GM12874 (cell line): Measurements from ENCODE around the gene COMMD2.

Experiments used
- TF ChIP-seq, protein P1 (sequence below): IDR thresholded peaks from 2 replicates; pipeline ENCODE4 v1.5.1; 2011; ENCODE audit warnings: low read depth, mild to moderate bottlenecking, control low read depth, low read length, moderate library complexity; ENCODE audit not compliant: insufficient read depth

Gene COMMD2

DNA sequence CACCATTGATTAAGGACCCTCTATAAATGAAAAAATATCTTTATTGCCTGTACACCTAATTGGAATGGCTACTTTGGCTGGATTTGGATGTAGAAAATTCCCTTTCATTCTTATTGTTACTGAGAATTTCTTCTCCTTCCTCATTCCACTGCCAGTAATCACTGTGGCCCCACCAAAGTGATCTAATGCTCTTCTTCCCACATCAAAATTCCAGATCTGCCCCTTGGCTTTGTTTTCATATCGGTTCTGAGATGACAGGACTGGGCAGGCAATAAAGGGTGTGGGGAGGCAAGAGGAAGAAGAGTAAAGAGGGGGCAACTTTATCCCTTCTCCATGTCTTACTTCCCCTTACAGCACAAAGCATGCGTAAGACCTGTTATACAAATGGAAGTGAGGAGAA is 38.0 kb upstream of the COMMD2 start:
- TF ChIP-seq, protein P1, sequence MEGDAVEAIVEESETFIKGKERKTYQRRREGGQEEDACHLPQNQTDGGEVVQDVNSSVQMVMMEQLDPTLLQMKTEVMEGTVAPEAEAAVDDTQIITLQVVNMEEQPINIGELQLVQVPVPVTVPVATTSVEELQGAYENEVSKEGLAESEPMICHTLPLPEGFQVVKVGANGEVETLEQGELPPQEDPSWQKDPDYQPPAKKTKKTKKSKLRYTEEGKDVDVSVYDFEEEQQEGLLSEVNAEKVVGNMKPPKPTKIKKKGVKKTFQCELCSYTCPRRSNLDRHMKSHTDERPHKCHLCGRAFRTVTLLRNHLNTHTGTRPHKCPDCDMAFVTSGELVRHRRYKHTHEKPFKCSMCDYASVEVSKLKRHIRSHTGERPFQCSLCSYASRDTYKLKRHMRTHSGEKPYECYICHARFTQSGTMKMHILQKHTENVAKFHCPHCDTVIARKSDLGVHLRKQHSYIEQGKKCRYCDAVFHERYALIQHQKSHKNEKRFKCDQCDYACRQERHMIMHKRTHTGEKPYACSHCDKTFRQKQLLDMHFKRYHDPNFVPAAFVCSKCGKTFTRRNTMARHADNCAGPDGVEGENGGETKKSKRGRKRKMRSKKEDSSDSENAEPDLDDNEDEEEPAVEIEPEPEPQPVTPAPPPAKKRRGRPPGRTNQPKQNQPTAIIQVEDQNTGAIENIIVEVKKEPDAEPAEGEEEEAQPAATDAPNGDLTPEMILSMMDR, result no peak

DNA sequence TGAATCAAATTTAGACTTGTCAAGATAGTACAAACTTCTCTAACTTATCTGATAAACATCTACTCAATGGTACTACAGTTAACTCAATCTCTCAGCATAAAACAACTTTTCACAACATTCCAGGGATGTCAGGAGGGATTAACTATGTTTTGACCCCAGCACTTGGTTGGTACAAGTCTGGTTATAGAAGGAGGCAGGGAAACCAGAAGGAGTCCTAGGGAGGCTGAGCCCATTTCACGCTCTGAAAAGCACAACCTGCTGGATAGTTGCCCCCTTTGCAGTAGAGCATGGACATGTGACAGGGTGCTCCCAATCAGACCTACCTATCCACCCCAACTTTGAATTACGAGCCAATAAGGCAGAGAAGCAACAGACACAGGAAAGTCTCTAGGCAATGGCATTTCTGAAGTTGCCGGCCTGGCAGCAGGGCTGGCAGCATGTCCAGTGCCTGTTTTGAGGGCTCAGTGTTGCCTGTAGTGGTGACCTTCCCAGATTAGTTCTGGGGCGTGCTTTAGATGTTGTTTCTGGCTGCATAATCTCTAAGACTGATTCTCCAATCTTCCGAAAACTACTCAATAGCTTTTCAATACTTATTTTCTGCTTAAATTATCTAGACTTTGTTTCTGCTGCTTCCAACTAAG is 31.9 kb upstream of the COMMD2 start:
- TF ChIP-seq, protein P1, result no peak

DNA sequence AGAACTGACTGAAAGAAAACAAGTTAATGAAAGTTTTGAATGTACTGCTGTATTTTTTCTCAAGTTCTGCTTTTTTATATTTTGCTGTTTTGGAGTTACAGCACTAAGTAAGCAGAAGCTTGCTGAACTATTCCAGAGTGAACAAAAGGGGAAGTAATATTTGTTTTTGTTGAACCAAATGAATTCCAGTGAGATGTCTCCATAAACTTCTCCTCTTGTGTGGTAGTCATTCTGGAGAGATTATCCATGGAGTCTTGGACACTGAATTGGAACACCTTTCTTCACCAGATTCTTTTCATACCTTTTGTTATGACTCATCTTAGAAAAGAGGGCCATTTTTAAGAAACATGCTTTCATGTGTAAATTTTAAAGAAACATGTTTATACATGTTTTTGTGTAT is 31.3 kb upstream of the COMMD2 start:
- TF ChIP-seq, protein P1, result no peak

DNA sequence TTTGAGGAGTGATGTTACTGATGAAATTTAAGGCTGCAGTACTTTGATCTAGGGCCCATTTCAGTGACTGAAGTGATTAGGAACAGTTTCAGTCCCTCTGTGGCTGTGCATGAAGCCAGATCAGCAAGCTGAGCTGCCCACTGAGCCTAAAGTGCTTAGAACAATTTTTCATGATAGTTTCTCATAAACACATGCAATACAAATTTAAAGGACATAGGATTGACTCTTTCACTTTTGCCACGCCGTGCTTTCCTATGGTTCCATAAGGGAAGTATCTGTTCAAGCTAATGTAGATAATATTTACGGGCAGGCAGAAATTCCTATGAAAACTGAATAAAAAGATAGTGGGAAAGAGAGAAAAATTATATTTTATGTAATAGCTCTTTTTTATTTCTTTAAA is 29.5 kb upstream of the COMMD2 start:
- TF ChIP-seq, protein P1, result no peak

DNA sequence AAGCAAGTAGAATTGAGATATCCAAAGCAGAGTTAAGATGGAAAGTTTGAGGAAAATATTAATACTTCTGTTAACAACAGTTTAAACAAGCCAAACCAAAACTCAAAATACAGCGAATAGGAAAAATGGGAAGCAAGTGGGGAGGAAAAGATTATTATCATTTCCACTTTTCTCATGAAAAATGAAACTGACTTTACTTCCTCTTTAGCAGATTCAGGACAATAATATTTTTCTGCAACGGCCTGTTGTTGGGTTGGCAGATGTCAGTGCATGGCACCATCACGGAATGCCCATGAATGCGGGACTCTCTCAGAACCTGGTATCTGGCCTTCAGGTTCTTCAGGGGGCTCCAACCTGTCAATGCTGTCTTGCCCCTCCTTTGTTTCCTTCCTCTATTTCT is 28.9 kb upstream of the COMMD2 start:
- TF ChIP-seq, protein P1, result no peak

DNA sequence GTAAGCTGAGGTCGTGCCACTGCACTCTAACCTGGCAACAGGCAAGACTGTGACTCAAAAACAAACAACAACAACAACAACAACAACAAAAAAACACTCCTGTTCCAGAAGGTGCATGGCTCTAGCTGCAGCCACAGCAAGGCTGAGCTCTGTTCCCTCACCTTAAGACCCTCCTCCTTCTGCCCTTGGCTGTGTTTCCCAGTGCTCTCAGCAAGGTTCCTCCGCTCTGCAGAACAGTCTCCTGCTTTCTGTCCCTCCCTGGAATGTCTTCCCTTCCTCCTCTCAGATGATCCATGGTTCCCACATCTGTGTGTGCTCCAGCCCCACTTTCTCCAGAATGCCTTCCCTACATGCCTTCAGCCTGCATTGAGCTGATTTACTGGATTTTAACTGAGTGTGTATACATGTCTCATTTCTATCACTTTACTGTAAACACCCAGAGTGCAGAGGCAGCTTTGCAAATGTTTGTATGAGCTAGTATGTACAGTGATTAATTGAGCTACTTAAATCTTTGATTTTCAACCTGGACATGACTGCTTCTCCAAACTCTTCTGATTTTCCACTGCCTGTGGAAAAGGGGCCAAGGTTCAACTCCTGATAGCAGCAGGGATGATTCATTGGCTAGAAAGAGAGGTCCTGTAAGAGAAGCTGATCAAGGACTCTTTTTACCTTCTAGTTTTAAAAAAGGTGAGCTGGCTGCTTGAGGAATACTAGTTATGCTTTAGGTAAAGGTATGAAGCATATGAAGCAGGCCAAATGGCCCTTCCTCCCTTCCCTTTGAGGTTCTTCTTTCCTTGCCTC is 25.3 kb upstream of the COMMD2 start:
- TF ChIP-seq, protein P1, result no peak

DNA sequence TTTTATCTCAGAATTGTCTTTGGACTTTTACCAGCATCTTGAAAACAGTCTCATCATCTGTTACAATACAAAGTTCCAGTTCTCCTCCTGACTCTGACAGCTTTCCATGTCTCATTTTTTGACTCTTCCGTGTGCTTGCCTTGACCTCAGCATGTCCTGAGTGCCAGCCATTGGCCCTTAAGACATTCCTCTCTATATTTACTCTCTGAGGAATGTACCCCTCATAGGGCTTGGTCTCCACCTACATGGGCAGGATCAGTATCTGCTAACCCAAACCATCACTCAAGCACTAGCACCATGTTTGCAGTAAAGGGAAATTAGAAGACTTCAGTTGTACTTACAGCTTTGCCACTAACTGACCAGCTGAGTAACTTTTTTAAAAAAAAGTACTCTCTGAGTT is 23.9 kb upstream of the COMMD2 start:
- TF ChIP-seq, protein P1, result no peak
